NCI-H128 (cell line): Measurements from ENCODE around the gene DAZL.
A peak's percentile ranks its signal among the peaks of the same experiment; 100 is the strongest.
"Not testable (repeated sequence)": the region's sequence is repeated elsewhere in the genome, so short reads cannot be mapped to it uniquely, and the experiment has no call there.

Source experiments
- DNase-seq: peaks from one replicate; lab custom pipeline; 2025; ENCODE audit not compliant: unreplicated experiment; lab: John Stamatoyannopoulos, UW

Gene DAZL

GRCh38 chr3:16604887-16605602 lies at the start of gene DAZL:
DAZL (minus strand) TSS chr3:16605423; CDS start chr3:16605205, 218 bp downstream.
- no peak for DNase-seq

GRCh38 chr3:16654976-16655375 lies 49.8 kb upstream of the DAZL start:
- no peak for DNase-seq

GRCh38 chr3:16653712-16654111 lies 48.5 kb upstream of the DAZL start:
- no peak for DNase-seq

- DNase-seq, result no peak
These were observed 42.4 kb upstream of the DAZL start for GRCh38 chr3:16647668-16648067.

GRCh38 chr3:16639806-16640205 lies 34.6 kb upstream of the DAZL start:
- no peak for DNase-seq

- DNase-seq, result no peak
These were observed 28.7 kb upstream of the DAZL start for GRCh38 chr3:16633948-16634347.

- DNase-seq, result no peak
These were observed 27.2 kb upstream of the DAZL start for GRCh38 chr3:16632395-16632794.

- DNase-seq, result no peak
These were observed 13.5 kb upstream of the DAZL start for GRCh38 chr3:16618721-16619120.

- not testable (repeated sequence) for DNase-seq
These were observed 11.9 kb upstream of the DAZL start for GRCh38 chr3:16617155-16617554.

- no peak for DNase-seq
These were observed 10.9 kb upstream of the DAZL start for GRCh38 chr3:16616083-16616482.

- DNase-seq, result no peak
These were observed 9.1 kb upstream of the DAZL start for GRCh38 chr3:16614033-16615031.

GRCh38 chr3:16609927-16610580 lies 4.8 kb upstream of the DAZL start:
- DNase-seq, result no peak

- no peak for DNase-seq
These were observed 3.6 kb upstream of the DAZL start for GRCh38 chr3:16608816-16609215.

- DNase-seq, result no peak
These were observed 2.5 kb upstream of the DAZL start for GRCh38 chr3:16607718-16608117.

- no peak for DNase-seq
These were observed 1.2 kb upstream of the DAZL start for GRCh38 chr3:16606398-16606797.

- DNase-seq, result no peak
These were observed 743 bp upstream of the DAZL start for GRCh38 chr3:16605966-16606365.

- no peak for DNase-seq
These were observed 790 bp downstream of the DAZL start for GRCh38 chr3:16604433-16604832.

GRCh38 chr3:16601537-16602005 lies 3.7 kb downstream of the DAZL start:
- no peak for DNase-seq

GRCh38 chr3:16600780-16601536 lies 4.3 kb downstream of the DAZL start:
- DNase-seq, result peak; percentile 15

- no peak for DNase-seq
These were observed 5.5 kb downstream of the DAZL start for GRCh38 chr3:16599694-16600093.
